SK-N-DZ (cell line): Measurements from ENCODE around the gene INAFM2.

ENCODE experiments used
- DNase-seq: peaks from one replicate; pipeline ENCODE4 v3.0.0-alpha.2; 2015; ENCODE audit warnings: low spot score

INAFM2 gene

GRCh38 chr15:40328176-40328575 lies 4.7 kb downstream of the INAFM2 start:
- DNase-seq, result no peak

GRCh38 chr15:40328751-40329150 lies 5.3 kb downstream of the INAFM2 start:
- no peak for DNase-seq

- no peak for DNase-seq
Observed at GRCh38 chr15:40329804-40330203, 6.3 kb downstream of the INAFM2 start.

GRCh38 chr15:40330368-40330836 lies 6.9 kb downstream of the INAFM2 start:
- DNase-seq, result peak; percentile 66

GRCh38 chr15:40331026-40331425 lies 7.5 kb downstream of the INAFM2 start:
- no peak for DNase-seq

GRCh38 chr15:40331637-40332036 lies 8.1 kb downstream of the INAFM2 start:
- no peak for DNase-seq

- DNase-seq, result no peak
Observed at GRCh38 chr15:40332113-40332781, 8.8 kb downstream of the INAFM2 start.

GRCh38 chr15:40333922-40334492 lies 10.5 kb downstream of the INAFM2 start:
- DNase-seq, result no peak

GRCh38 chr15:40334541-40334940 lies 11.0 kb downstream of the INAFM2 start:
- DNase-seq, result no peak

GRCh38 chr15:40334941-40335795 lies 11.7 kb downstream of the INAFM2 start:
- no peak for DNase-seq

GRCh38 chr15:40335938-40336743 lies 12.6 kb downstream of the INAFM2 start:
- DNase-seq, result no peak

GRCh38 chr15:40336744-40337122 lies 13.2 kb downstream of the INAFM2 start:
- no peak for DNase-seq

GRCh38 chr15:40337597-40337996 lies 14.1 kb downstream of the INAFM2 start:
- no peak for DNase-seq

- peak; percentile 85 for DNase-seq
Observed at GRCh38 chr15:40338041-40338657, 14.7 kb downstream of the INAFM2 start.

GRCh38 chr15:40338921-40339620 lies 15.6 kb downstream of the INAFM2 start:
- no peak for DNase-seq

- peak; percentile 66 for DNase-seq
Observed at GRCh38 chr15:40339621-40339945, 16.1 kb downstream of the INAFM2 start.

- DNase-seq, result peak; percentile 65
Observed at GRCh38 chr15:40340038-40340739, 16.7 kb downstream of the INAFM2 start.

GRCh38 chr15:40340740-40341400 lies 17.4 kb downstream of the INAFM2 start, which contains the start of gene CCDC9B:
TSS of gene CCDC9B (minus strand) at chr15:40340939. CDS start at chr15:40340819, 120 bp downstream.
- DNase-seq, result peak; percentile 68
